Activated T-cell treated with anti-CD3 and anti-CD28 coated beads, Interleukin-2, amount 50 U/mL, for 4 hours (primary cell): ENCODE measurements around the gene MUC6. TPM values are rescaled to one million over a fixed set of nuclear protein-coding genes. Genes with fewer than 3 reads are reported as not detected.

ENCODE experiments used
- ATAC-seq, 2 donors: fragments of 200-7000 bp; cut with Tn5 transposase; one replicate each; pipeline ENCODE4 v1.10.0; 2021
- DNase-seq: peaks from one replicate; pipeline ENCODE4 v3.0.0-alpha.2; 2020
- H3K27me3 Mint-ChIP-seq: one replicate; pipeline ENCODE4 v1.8.0; 2021; ENCODE audit warnings: low read depth, mixed read lengths
- H3K36me3 Mint-ChIP-seq: one replicate; pipeline ENCODE4 v1.8.0; 2022; ENCODE audit warnings: mixed read lengths; ENCODE audit not compliant: insufficient read depth
- H3K4me1 Mint-ChIP-seq: one replicate; pipeline ENCODE4 v1.8.0; 2021; ENCODE audit warnings: low read depth, mixed read lengths
- H3K4me3 Mint-ChIP-seq: one replicate; pipeline ENCODE4 v1.8.0; 2021; ENCODE audit warnings: mild to moderate bottlenecking, moderate library complexity, mixed read lengths
- H3K9me3 Mint-ChIP-seq: one replicate; pipeline ENCODE4 v1.8.0; 2021; ENCODE audit warnings: mixed read lengths
- total RNA-seq, 3 donors: library from RNA; stranded (reverse); gene quantifications; one replicate each; pipeline ENCODE4 v1.2.1, GENCODE V29; 2021

Gene MUC6
- total RNA-seq, 3 donors from 2014 or later = 0.30 TPM; not detected in 2

GRCh38 chr11:1076061-1076665 lies 39.6 kb upstream of the MUC6 start:
- ATAC-seq (no peak), DNase-seq (no peak)
- Mint-ChIP-seq H3K4me1 (no peaks in the 10 kb centered on the region), H3K36me3 (no peaks in the 10 kb centered on the region), H3K4me3 (no peak overlapping the region), H3K27me3 (peaks cover 9% of the 10 kb centered on the region), H3K9me3 (no peaks in the 10 kb centered on the region)

- DNase-seq (no peak), ATAC-seq (no peak)
- no peaks in the 10 kb centered on the region for H3K4me1 Mint-ChIP-seq
- H3K9me3 Mint-ChIP-seq = no peaks in the 10 kb centered on the region
- no peak overlapping the region for H3K4me3 Mint-ChIP-seq
- no peaks in the 10 kb centered on the region for H3K36me3 Mint-ChIP-seq
- H3K27me3 Mint-ChIP-seq = peaks cover 12% of the 10 kb centered on the region
These were observed 38.9 kb upstream of the MUC6 start for GRCh38 chr11:1075341-1075911.

- H3K9me3 Mint-ChIP-seq = no peaks in the 10 kb centered on the region
- ATAC-seq (no peak), DNase-seq (no peak)
- peaks cover 16% of the 10 kb centered on the region for H3K27me3 Mint-ChIP-seq
- H3K4me3 Mint-ChIP-seq = no peak within 1 kb of the TSS
- H3K4me1 Mint-ChIP-seq = no peaks in the 10 kb centered on the region
- no peaks in the 10 kb centered on the region for H3K36me3 Mint-ChIP-seq
These were observed 38.0 kb upstream of the MUC6 start, which contains the start of gene MUC2 for GRCh38 chr11:1074244-1075221. MUC2 (plus strand) TSS chr11:1074874.

- no peak for ATAC-seq
- peaks cover 16% of the 10 kb centered on the region for H3K27me3 Mint-ChIP-seq
These were observed 37.3 kb upstream of the MUC6 start for GRCh38 chr11:1073851-1074243.

GRCh38 chr11:1073261-1073724 lies 36.8 kb upstream of the MUC6 start:
- peaks cover 16% of the 10 kb centered on the region for H3K27me3 Mint-ChIP-seq
- no peak overlapping the region for H3K4me3 Mint-ChIP-seq
- no peaks in the 10 kb centered on the region for H3K9me3 Mint-ChIP-seq
- DNase-seq (no peak), ATAC-seq (no peak)
- H3K4me1 Mint-ChIP-seq = no peaks in the 10 kb centered on the region
- H3K36me3 Mint-ChIP-seq = no peaks in the 10 kb centered on the region

More at GRCh38 chr11:1073851-1074243, 37.3 kb upstream of the MUC6 start:
- DNase-seq = no peak
- Mint-ChIP-seq H3K36me3 (no peaks in the 10 kb centered on the region), H3K4me1 (no peaks in the 10 kb centered on the region), H3K9me3 (no peaks in the 10 kb centered on the region), H3K4me3 (no peak overlapping the region)

- Mint-ChIP-seq H3K36me3 (no peaks in the 10 kb centered on the region), H3K27me3 (peaks cover 16% of the 10 kb centered on the region), H3K4me3 (no peak overlapping the region), H3K4me1 (no peaks in the 10 kb centered on the region), H3K9me3 (no peaks in the 10 kb centered on the region)
- DNase-seq = no peak
- no peak for ATAC-seq
These were observed 36.3 kb upstream of the MUC6 start for GRCh38 chr11:1072821-1073231.

GRCh38 chr11:1072116-1072820 lies 35.8 kb upstream of the MUC6 start:
- Mint-ChIP-seq H3K4me1 (no peaks in the 10 kb centered on the region), H3K27me3 (peaks cover 16% of the 10 kb centered on the region), H3K36me3 (no peaks in the 10 kb centered on the region), H3K4me3 (no peak overlapping the region), H3K9me3 (no peaks in the 10 kb centered on the region)
- ATAC-seq (no peak), DNase-seq (no peak)

- Mint-ChIP-seq H3K27me3 (peaks cover 16% of the 10 kb centered on the region), H3K4me1 (no peaks in the 10 kb centered on the region), H3K9me3 (no peaks in the 10 kb centered on the region), H3K4me3 (no peak overlapping the region), H3K36me3 (no peaks in the 10 kb centered on the region)
- no peak for DNase-seq
- ATAC-seq = no peak
These were observed 35.1 kb upstream of the MUC6 start for GRCh38 chr11:1071571-1072115.

GRCh38 chr11:1070594-1071462 lies 34.3 kb upstream of the MUC6 start:
- ATAC-seq (no peak), DNase-seq (no peak)
- Mint-ChIP-seq H3K4me3 (no peak overlapping the region), H3K4me1 (no peaks in the 10 kb centered on the region), H3K36me3 (no peaks in the 10 kb centered on the region), H3K9me3 (no peaks in the 10 kb centered on the region), H3K27me3 (peaks cover 15% of the 10 kb centered on the region)

- Mint-ChIP-seq H3K4me3 (no peak overlapping the region), H3K9me3 (no peaks in the 10 kb centered on the region), H3K36me3 (no peaks in the 10 kb centered on the region), H3K27me3 (peaks cover 16% of the 10 kb centered on the region), H3K4me1 (no peaks in the 10 kb centered on the region)
- ATAC-seq (no peak), DNase-seq (no peak)
These were observed 33.2 kb upstream of the MUC6 start for GRCh38 chr11:1069740-1070139.

GRCh38 chr11:1067812-1068496 lies 31.4 kb upstream of the MUC6 start:
- no peak for ATAC-seq
- no peak for DNase-seq
- Mint-ChIP-seq H3K9me3 (no peaks in the 10 kb centered on the region), H3K27me3 (peaks cover 19% of the 10 kb centered on the region), H3K36me3 (no peaks in the 10 kb centered on the region), H3K4me3 (no peak overlapping the region), H3K4me1 (peaks cover 6% of the 10 kb centered on the region)

GRCh38 chr11:1064167-1064566 lies 27.6 kb upstream of the MUC6 start:
- ATAC-seq (no peak), DNase-seq (no peak)
- H3K36me3 Mint-ChIP-seq = no peaks in the 10 kb centered on the region
- peaks cover 13% of the 10 kb centered on the region for H3K27me3 Mint-ChIP-seq
- H3K4me3 Mint-ChIP-seq = no peak overlapping the region
- peaks cover 5% of the 10 kb centered on the region for H3K9me3 Mint-ChIP-seq
- H3K4me1 Mint-ChIP-seq = peaks cover 10% of the 10 kb centered on the region
